Neutrophil (primary cell): ENCODE results near the gene SPTBN1.

Experiments
- H3K27ac ChIP-seq: fragments of 200-600 bp; sonication (generic); 2 replicates; pipeline ENCODE4 v1.5.1; 2016; ENCODE audit warnings: mild to moderate bottlenecking, moderate library complexity
- H3K27me3 ChIP-seq: fragments of 200-600 bp; sonication (generic); 2 replicates; pipeline ENCODE4 v1.6.0; 2016; ENCODE audit warnings: mild to moderate bottlenecking
- H3K36me3 ChIP-seq: fragments of 200-600 bp; sonication (generic); 2 replicates; pipeline ENCODE4 v1.5.1; 2017
- H3K4me1 ChIP-seq, 2 experiments: fragments of 200-600 bp in 1 of 2; sonication (generic) in 1 of 2; 1 replicate in 1 of 2; 2 replicates in 1 of 2; pipeline versions ENCODE4 v1.5.1 to v1.6.1; 2013 to 2016; ENCODE audit warnings: low read depth in 1 of 2, low read length in 1 of 2, mild to moderate bottlenecking in 1 of 2, moderate library complexity in 1 of 2; ENCODE audit not compliant: control insufficient read depth in 1 of 2, insufficient read depth in 1 of 2
- H3K4me3 ChIP-seq, 2 experiments: fragments of 200-600 bp in 1 of 2; sonication (generic) in 1 of 2; 1 replicate in 1 of 2; 2 replicates in 1 of 2; pipeline ENCODE4 v1.5.1; 2013 to 2016; ENCODE audit warnings: low read depth in 1 of 2, low read length in 1 of 2, mild to moderate bottlenecking in 1 of 2, moderate library complexity in 1 of 2
- H3K9me3 ChIP-seq: fragments of 200-600 bp; sonication (generic); 2 replicates; pipeline ENCODE4 v1.5.1; 2016
- TF ChIP-seq, protein P1 (sequence below): fragments of 200-600 bp; sonication (generic); IDR thresholded peaks from 2 replicates; pipeline ENCODE4 v1.5.1; 2016; ENCODE audit warnings: antibody characterized with exemption

Gene SPTBN1

DNA sequence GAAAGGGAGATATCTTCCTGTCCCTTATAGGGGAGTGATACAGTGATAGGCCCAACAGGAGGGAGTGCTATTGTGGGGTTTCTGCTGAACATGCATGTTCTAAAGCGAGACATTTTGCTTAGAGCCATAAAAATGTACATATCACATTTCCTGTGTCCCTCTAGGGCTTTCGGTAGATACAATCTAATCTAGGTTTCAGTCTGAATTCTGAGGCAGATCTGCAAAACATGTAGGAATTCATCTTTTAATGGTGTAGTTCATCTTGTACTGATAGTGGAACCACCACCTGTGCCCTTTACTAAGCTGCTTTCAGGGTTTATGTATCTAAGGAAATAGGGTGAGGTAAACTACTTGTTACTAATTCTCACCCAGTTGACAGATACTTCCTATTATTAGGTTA, 73.8 kb downstream of the SPTBN1 start:
- no peaks in the 10 kb centered on the region for H3K36me3 ChIP-seq

DNA sequence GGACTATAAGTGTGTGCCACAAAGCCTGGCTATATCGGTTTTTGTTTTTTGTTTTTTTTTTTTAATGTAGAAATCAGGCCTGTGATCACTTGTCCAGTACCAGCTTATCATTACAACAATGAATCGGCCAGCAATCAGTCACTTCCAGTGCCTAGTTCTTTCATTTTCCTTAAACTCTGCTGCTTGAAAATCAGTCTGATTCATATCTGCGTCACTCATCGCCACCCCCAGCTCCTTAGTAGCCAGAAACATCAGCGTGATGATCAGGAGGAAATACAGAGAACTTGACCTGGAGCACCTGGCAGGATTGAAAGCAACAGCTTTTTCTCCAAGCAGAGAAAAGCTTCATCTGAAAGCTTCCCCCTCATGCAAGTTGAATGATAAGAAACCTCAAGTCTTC, 75.4 kb downstream of the SPTBN1 start:
- no peaks in the 10 kb centered on the region for H3K36me3 ChIP-seq
- peaks cover 28 to 33% of the 10 kb centered on the region in 2 experiments for H3K4me1 ChIP-seq
- H3K27me3 ChIP-seq = no peaks in the 10 kb centered on the region
- no peak overlapping the region for H3K4me3 ChIP-seq
- no peaks in the 10 kb centered on the region for H3K9me3 ChIP-seq
- TF ChIP-seq, protein P1, sequence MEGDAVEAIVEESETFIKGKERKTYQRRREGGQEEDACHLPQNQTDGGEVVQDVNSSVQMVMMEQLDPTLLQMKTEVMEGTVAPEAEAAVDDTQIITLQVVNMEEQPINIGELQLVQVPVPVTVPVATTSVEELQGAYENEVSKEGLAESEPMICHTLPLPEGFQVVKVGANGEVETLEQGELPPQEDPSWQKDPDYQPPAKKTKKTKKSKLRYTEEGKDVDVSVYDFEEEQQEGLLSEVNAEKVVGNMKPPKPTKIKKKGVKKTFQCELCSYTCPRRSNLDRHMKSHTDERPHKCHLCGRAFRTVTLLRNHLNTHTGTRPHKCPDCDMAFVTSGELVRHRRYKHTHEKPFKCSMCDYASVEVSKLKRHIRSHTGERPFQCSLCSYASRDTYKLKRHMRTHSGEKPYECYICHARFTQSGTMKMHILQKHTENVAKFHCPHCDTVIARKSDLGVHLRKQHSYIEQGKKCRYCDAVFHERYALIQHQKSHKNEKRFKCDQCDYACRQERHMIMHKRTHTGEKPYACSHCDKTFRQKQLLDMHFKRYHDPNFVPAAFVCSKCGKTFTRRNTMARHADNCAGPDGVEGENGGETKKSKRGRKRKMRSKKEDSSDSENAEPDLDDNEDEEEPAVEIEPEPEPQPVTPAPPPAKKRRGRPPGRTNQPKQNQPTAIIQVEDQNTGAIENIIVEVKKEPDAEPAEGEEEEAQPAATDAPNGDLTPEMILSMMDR = no peak
- H3K27ac ChIP-seq = peak overlapping the region; percentile 79

More for the DNA sequence above, 73.8 kb downstream of the SPTBN1 start:
- Histone ChIP-seq H3K4me3 (no peak overlapping the region), H3K27me3 (no peaks in the 10 kb centered on the region), H3K9me3 (no peaks in the 10 kb centered on the region), H3K27ac (no peak overlapping the region), H3K4me1 (peaks cover 17 to 22% of the 10 kb centered on the region in 2 experiments)
- TF ChIP-seq, protein P1 = no peak

DNA sequence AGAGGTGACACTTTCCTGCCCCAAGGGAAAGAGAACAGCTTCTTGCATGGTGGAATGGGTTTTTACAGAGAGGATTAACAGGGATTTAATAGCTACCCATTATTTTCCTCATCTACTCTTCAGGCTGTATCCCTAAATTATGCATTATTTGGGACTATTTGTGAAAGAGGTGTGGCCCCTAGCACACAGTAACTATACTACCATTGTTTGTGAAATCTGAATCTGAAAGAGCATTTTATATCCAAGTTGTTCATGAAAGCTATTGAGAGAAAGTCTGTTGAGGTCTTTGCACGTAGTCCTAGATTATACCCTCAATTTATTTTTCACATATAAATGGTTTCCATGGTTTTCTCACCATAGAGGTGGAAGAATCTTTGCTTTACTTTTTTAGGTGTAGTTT, 78.1 kb downstream of the SPTBN1 start:
- Histone ChIP-seq H3K27ac (peak overlapping the region; percentile 79), H3K36me3 (no peaks in the 10 kb centered on the region), H3K4me1 (peaks cover 28 to 33% of the 10 kb centered on the region in 2 experiments), H3K27me3 (no peaks in the 10 kb centered on the region), H3K9me3 (no peaks in the 10 kb centered on the region), H3K4me3 (no peak overlapping the region)
- TF ChIP-seq, protein P1 = no peak

DNA sequence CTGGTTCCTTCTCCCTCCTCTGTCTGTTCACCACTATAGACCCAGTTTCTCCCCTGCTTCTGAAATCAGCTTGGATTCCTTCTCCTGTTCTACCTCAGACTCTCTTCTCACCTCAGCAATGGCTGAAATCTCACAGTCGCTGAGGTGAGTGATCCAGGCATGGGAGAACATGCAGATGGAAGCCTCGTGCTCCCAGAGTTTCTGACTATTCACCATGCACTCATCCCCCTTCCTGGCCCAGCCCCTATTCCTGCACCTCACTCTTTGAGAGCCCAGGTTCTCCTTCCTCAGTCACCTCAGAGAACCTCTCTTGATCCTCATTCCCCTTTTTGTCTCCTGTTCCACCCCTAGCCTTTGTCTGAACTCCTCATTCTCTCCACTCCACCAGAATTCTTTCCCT, 78.5 kb downstream of the SPTBN1 start:
- no peaks in the 10 kb centered on the region for H3K36me3 ChIP-seq
- no peak overlapping the region for H3K27ac ChIP-seq
- no peaks in the 10 kb centered on the region for H3K9me3 ChIP-seq
- TF ChIP-seq, protein P1 = no peak
- H3K4me3 ChIP-seq = no peak overlapping the region
- H3K4me1 ChIP-seq = peaks cover 28 to 33% of the 10 kb centered on the region in 2 experiments
- no peaks in the 10 kb centered on the region for H3K27me3 ChIP-seq

DNA sequence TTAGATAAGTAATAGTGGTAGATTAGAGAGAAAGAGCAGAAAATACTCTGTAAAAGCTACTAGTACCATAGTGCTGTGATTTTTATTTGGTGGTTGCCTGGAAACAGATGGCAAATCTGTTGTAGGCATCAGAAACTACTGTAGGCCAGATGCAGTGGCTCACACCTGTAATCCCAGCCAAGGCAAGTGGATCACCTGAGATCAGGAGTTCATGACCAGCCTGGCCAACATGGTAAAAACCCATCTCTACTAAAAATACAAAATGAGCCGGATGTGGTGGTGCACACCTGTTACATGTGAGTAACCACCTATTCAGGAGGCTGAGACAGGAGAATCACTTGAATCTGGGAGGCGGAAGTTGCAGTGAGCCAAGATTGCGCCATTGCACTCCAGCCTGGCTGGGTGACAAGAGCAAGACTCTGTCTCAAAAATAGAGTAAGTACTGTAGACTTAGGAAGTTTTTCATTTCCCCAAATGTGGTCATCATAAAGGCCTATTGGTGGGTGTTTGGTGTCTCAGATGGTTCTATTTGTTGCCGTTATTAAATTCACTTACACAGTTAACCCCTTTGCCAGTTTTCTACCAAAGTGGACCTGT, 79.6 kb downstream of the SPTBN1 start:
- Histone ChIP-seq H3K4me3 (no peak overlapping the region), H3K9me3 (no peaks in the 10 kb centered on the region), H3K36me3 (no peaks in the 10 kb centered on the region), H3K27me3 (no peaks in the 10 kb centered on the region), H3K4me1 (peaks cover 28 to 33% of the 10 kb centered on the region in 2 experiments), H3K27ac (peak overlapping the region; percentile 47)
- TF ChIP-seq, protein P1 = no peak
